Measurements from ENCODE around the gene GTF2A2. TPM values are rescaled to one million over a fixed set of nuclear protein-coding genes. Genes with fewer than 3 reads are reported as not detected.

The GTF2A2 gene
- total RNA-seq, 1 donor from 2014 or later = 83.1 TPM

- Mint-ChIP-seq H3K4me1 (no peaks in the 10 kb centered on the region), H3K36me3 (peaks cover 15% of the 10 kb centered on the region), H3K27ac (no peak overlapping the region), H3K4me3 (no peak overlapping the region), H3K9me3 (no peaks in the 10 kb centered on the region), H3K27me3 (ENCODE audit: insufficient read depth, low read depth) (no peaks in the 10 kb centered on the region)
- no peaks in the 10 kb centered on the region for H3F3A ChIP-seq (ENCODE audit: low read depth)
- H3K4me1 ChIP-seq = no peaks in the 10 kb centered on the region
- H3K9me3 ChIP-seq (ENCODE audit: low read depth) = no peaks in the 10 kb centered on the region
- no peak overlapping the region for H3K9ac ChIP-seq
- H4K20me1 ChIP-seq (ENCODE audit: low read depth) = peaks cover 6% of the 10 kb centered on the region
- no peak overlapping the region for H2AFZ ChIP-seq (replicated peaks)
- H3K79me2 ChIP-seq (ENCODE audit: low read depth) = peaks cover 36% of the 10 kb centered on the region
- TF ChIP-seq CTCF (IDR thresholded peaks at IDR 0.05) (no peak), EZH2phosphoT487 (IDR thresholded peaks at IDR 0.05) (no peak), EZH2 (IDR thresholded peaks at IDR 0.05) (no peak)
- DNase-seq (ENCODE audit: low spot score) = no peak
- no peak overlapping the region for H3K4me3 ChIP-seq
- H3K27me3 ChIP-seq = no peaks in the 10 kb centered on the region
- H3K4me2 ChIP-seq = no peak overlapping the region
- no peak overlapping the region for H3K27ac ChIP-seq
- peaks cover 32% of the 10 kb centered on the region for H3K36me3 ChIP-seq
These were observed 23.0 kb upstream of the GTF2A2 start for GRCh38 chr15:59680346-59680745.

GRCh38 chr15:59678620-59679019 lies 21.3 kb upstream of the GTF2A2 start:
- no peak overlapping the region for H3K27ac Mint-ChIP-seq
- Histone ChIP-seq H4K20me1 (ENCODE audit: low read depth) (peaks cover 6% of the 10 kb centered on the region), H3K9me3 (ENCODE audit: low read depth) (no peaks in the 10 kb centered on the region), H3K79me2 (ENCODE audit: low read depth) (peaks cover 19% of the 10 kb centered on the region), H3F3A (ENCODE audit: low read depth) (no peaks in the 10 kb centered on the region), H3K36me3 (peaks cover 39% of the 10 kb centered on the region), H3K4me1 (no peaks in the 10 kb centered on the region), H3K9ac (no peak overlapping the region), H3K27me3 (no peaks in the 10 kb centered on the region), H2AFZ (replicated peaks) (no peak overlapping the region), H3K4me2 (no peak overlapping the region), H3K27ac (no peak overlapping the region), H3K4me3 (no peak overlapping the region)
- H3K4me1 Mint-ChIP-seq = no peaks in the 10 kb centered on the region
- no peak for DNase-seq (ENCODE audit: low spot score)
- peaks cover 21% of the 10 kb centered on the region for H3K36me3 Mint-ChIP-seq
- H3K27me3 Mint-ChIP-seq (ENCODE audit: insufficient read depth, low read depth) = no peaks in the 10 kb centered on the region
- H3K9me3 Mint-ChIP-seq = no peaks in the 10 kb centered on the region
- TF ChIP-seq CTCF (IDR thresholded peaks at IDR 0.05) (no peak), EZH2 (IDR thresholded peaks at IDR 0.05) (no peak), EZH2phosphoT487 (IDR thresholded peaks at IDR 0.05) (no peak)
- no peak overlapping the region for H3K4me3 Mint-ChIP-seq

GRCh38 chr15:59678172-59678571 lies 20.9 kb upstream of the GTF2A2 start:
- Mint-ChIP-seq H3K36me3 (peaks cover 19% of the 10 kb centered on the region), H3K9me3 (no peaks in the 10 kb centered on the region), H3K27ac (no peak overlapping the region), H3K27me3 (ENCODE audit: insufficient read depth, low read depth) (no peaks in the 10 kb centered on the region), H3K4me3 (no peak overlapping the region), H3K4me1 (no peaks in the 10 kb centered on the region)
- DNase-seq (ENCODE audit: low spot score) = no peak
- Histone ChIP-seq H3F3A (ENCODE audit: low read depth) (no peaks in the 10 kb centered on the region), H3K9ac (no peak overlapping the region), H2AFZ (replicated peaks) (no peak overlapping the region), H3K27me3 (no peaks in the 10 kb centered on the region), H3K79me2 (ENCODE audit: low read depth) (peaks cover 15% of the 10 kb centered on the region), H3K4me3 (no peak overlapping the region), H3K36me3 (peaks cover 39% of the 10 kb centered on the region), H3K4me1 (no peaks in the 10 kb centered on the region), H4K20me1 (ENCODE audit: low read depth) (peaks cover 6% of the 10 kb centered on the region), H3K4me2 (no peak overlapping the region), H3K27ac (no peak overlapping the region), H3K9me3 (ENCODE audit: low read depth) (no peaks in the 10 kb centered on the region)
- TF ChIP-seq EZH2phosphoT487 (IDR thresholded peaks at IDR 0.05) (no peak), EZH2 (IDR thresholded peaks at IDR 0.05) (no peak), CTCF (IDR thresholded peaks at IDR 0.05) (no peak)

Data from neural progenitor cell (in vitro differentiated cells).